Neuron (in vitro differentiated cells): ENCODE measurements around the gene TBC1D23.
"Not testable (repeated sequence)": the region's sequence is repeated elsewhere in the genome, so short reads cannot be mapped to it uniquely, and the experiment has no call there.

Source experiments
- H2AFZ ChIP-seq: one replicate; pipeline ENCODE4 v1.6.1; 2013; ENCODE audit warnings: low read depth, mild to moderate bottlenecking, inconsistent platforms, low read length, moderate library complexity
- H3K27me3 ChIP-seq: one replicate; pipeline ENCODE4 v1.6.1; 2013; ENCODE audit warnings: low read length; ENCODE audit not compliant: insufficient read depth
- H3K36me3 ChIP-seq: one replicate; pipeline ENCODE4 v1.6.1; 2013; ENCODE audit warnings: low read length; ENCODE audit not compliant: insufficient read depth
- H3K4me1 ChIP-seq: one replicate; pipeline ENCODE4 v1.6.1; 2013; ENCODE audit warnings: low read length; ENCODE audit not compliant: insufficient read depth
- H3K4me3 ChIP-seq: 2 replicates; pipeline ENCODE4 v1.5.1; 2013; ENCODE audit warnings: mild to moderate bottlenecking, low read length, moderate library complexity
- H3K9me3 ChIP-seq: one replicate; pipeline ENCODE4 v1.6.1; 2013; ENCODE audit warnings: low read length

The TBC1D23 gene

GRCh38 chr3:100263583-100263982 is 2.8 kb downstream of the TBC1D23 start:
- no peak overlapping the region for H3K4me3 ChIP-seq

GRCh38 chr3:100264242-100264641 is 3.5 kb downstream of the TBC1D23 start:
- Histone ChIP-seq H3K9me3 (no peaks in the 10 kb centered on the region), H3K27me3 (no peaks in the 10 kb centered on the region), H3K36me3 (no peaks in the 10 kb centered on the region), H3K4me3 (no peak overlapping the region), H2AFZ (no peak overlapping the region), H3K4me1 (peaks cover 16% of the 10 kb centered on the region)

More at GRCh38 chr3:100263583-100263982, 2.8 kb downstream of the TBC1D23 start:
- Histone ChIP-seq H3K4me1 (peaks cover 16% of the 10 kb centered on the region), H2AFZ (no peak overlapping the region), H3K9me3 (no peaks in the 10 kb centered on the region), H3K36me3 (no peaks in the 10 kb centered on the region), H3K27me3 (no peaks in the 10 kb centered on the region)

GRCh38 chr3:100265016-100265415 is 4.2 kb downstream of the TBC1D23 start:
- H2AFZ ChIP-seq: no peak overlapping the region
- H3K27me3 ChIP-seq: no peaks in the 10 kb centered on the region
- no peaks in the 10 kb centered on the region for H3K36me3 ChIP-seq
- peaks cover 11% of the 10 kb centered on the region for H3K4me1 ChIP-seq
- no peaks in the 10 kb centered on the region for H3K9me3 ChIP-seq
- no peak overlapping the region for H3K4me3 ChIP-seq

- Histone ChIP-seq H3K4me1 (peaks cover 6% of the 10 kb centered on the region), H3K9me3 (no peaks in the 10 kb centered on the region), H3K4me3 (no peak overlapping the region), H3K27me3 (no peaks in the 10 kb centered on the region), H3K36me3 (no peaks in the 10 kb centered on the region), H2AFZ (no peak overlapping the region)
Measured at GRCh38 chr3:100266531-100266930, 5.7 kb downstream of the TBC1D23 start.

- no peaks in the 10 kb centered on the region for H3K4me1 ChIP-seq
- H3K4me3 ChIP-seq: no peak overlapping the region
Measured at GRCh38 chr3:100268156-100268555, 7.4 kb downstream of the TBC1D23 start.

GRCh38 chr3:100269001-100269400 is 8.2 kb downstream of the TBC1D23 start:
- Histone ChIP-seq H3K27me3 (no peaks in the 10 kb centered on the region), H3K9me3 (no peaks in the 10 kb centered on the region), H3K4me3 (no peak overlapping the region), H2AFZ (no peak overlapping the region), H3K4me1 (no peaks in the 10 kb centered on the region), H3K36me3 (no peaks in the 10 kb centered on the region)

More at GRCh38 chr3:100268156-100268555, 7.4 kb downstream of the TBC1D23 start:
- Histone ChIP-seq H3K9me3 (no peaks in the 10 kb centered on the region), H2AFZ (no peak overlapping the region), H3K36me3 (no peaks in the 10 kb centered on the region), H3K27me3 (no peaks in the 10 kb centered on the region)

- Histone ChIP-seq H3K27me3 (no peaks in the 10 kb centered on the region), H3K4me1 (no peaks in the 10 kb centered on the region), H3K36me3 (no peaks in the 10 kb centered on the region), H3K9me3 (no peaks in the 10 kb centered on the region), H2AFZ (no peak overlapping the region), H3K4me3 (no peak overlapping the region)
Measured at GRCh38 chr3:100269410-100270214, 8.8 kb downstream of the TBC1D23 start.

GRCh38 chr3:100270215-100270583 is 9.4 kb downstream of the TBC1D23 start:
- H3K27me3 ChIP-seq: no peaks in the 10 kb centered on the region
- no peaks in the 10 kb centered on the region for H3K4me1 ChIP-seq
- no peaks in the 10 kb centered on the region for H3K36me3 ChIP-seq
- no peaks in the 10 kb centered on the region for H3K9me3 ChIP-seq
- H2AFZ ChIP-seq: no peak overlapping the region
- H3K4me3 ChIP-seq: no peak overlapping the region

- Histone ChIP-seq H3K36me3 (no peaks in the 10 kb centered on the region), H3K4me3 (no peak overlapping the region), H2AFZ (no peak overlapping the region), H3K4me1 (no peaks in the 10 kb centered on the region), H3K27me3 (no peaks in the 10 kb centered on the region), H3K9me3 (no peaks in the 10 kb centered on the region)
Measured at GRCh38 chr3:100271522-100271921, 10.7 kb downstream of the TBC1D23 start.

- H3K4me1 ChIP-seq, H3K9me3 ChIP-seq, H2AFZ ChIP-seq, H3K4me3 ChIP-seq, H3K27me3 ChIP-seq, H3K36me3 ChIP-seq: not testable (repeated sequence)
Measured at GRCh38 chr3:100272797-100273611, 12.2 kb downstream of the TBC1D23 start.

- no peaks in the 10 kb centered on the region for H3K9me3 ChIP-seq
- H3K36me3 ChIP-seq: no peaks in the 10 kb centered on the region
- no peaks in the 10 kb centered on the region for H3K27me3 ChIP-seq
- H3K4me1 ChIP-seq: no peaks in the 10 kb centered on the region
- H3K4me3 ChIP-seq: no peak overlapping the region
- no peak overlapping the region for H2AFZ ChIP-seq
Measured at GRCh38 chr3:100274361-100274760, 13.6 kb downstream of the TBC1D23 start.

- Histone ChIP-seq H3K27me3 (no peaks in the 10 kb centered on the region), H3K4me1 (no peaks in the 10 kb centered on the region), H2AFZ (no peak overlapping the region), H3K9me3 (no peaks in the 10 kb centered on the region), H3K36me3 (peaks cover 3% of the 10 kb centered on the region), H3K4me3 (no peak overlapping the region)
Measured at GRCh38 chr3:100277255-100277800, 16.5 kb downstream of the TBC1D23 start.

- Histone ChIP-seq H3K27me3 (no peaks in the 10 kb centered on the region), H3K4me1 (no peaks in the 10 kb centered on the region), H3K36me3 (peaks cover 3% of the 10 kb centered on the region), H3K9me3 (no peaks in the 10 kb centered on the region), H3K4me3 (no peak overlapping the region), H2AFZ (no peak overlapping the region)
Measured at GRCh38 chr3:100278910-100279309, 18.1 kb downstream of the TBC1D23 start.
